ENCODE results near the gene GID8.
"Not testable (repeated sequence)": the region's sequence is repeated elsewhere in the genome, so short reads cannot be mapped to it uniquely, and the experiment has no call there.

Gene GID8

GRCh38 chr20:62959998-62960436 lies 22.1 kb downstream of the GID8 start:
- DNase-seq, result no peak

DNA sequence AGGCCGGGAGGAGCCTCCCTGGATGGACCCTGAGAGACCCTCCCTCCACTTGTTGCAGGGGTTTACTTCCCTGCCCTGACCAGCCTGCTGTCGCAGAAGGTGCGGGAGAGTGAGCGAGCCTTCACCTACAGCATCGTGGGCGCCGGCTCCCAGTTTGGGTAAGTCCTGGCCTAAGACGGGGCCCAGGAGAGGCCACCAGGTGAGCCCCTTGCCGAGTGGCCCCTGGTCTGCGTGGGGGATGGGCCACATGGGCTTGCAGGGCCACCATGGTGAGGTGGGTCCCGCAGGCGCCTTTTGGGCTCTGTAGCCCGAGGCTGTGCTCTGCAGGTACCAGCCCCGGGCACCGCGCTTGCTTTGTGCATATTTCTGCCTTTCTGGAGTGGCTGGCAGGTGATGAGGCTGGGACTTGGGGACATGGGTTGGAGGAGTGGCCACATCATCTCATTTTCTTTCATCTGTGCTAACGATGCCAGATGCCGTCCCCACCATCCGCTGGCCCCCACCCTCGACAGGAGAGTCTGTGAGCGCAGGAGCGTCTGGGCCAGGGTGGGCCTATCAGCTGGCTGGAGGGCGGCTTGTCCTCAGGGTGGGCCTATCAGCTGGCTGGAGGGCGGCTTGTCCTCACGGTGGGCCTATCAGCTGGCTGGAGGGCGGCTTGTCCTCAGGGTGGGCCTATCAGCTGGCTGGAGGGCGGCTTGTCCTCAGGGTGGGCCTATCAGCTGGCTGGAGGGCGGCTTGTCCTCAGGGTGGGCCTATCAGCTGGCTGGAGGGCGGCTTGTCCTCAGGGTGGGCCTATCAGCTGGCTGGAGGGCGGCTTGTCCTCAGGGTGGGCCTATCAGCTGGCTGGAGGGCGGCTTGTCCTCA lies 22.7 kb downstream of the GID8 start:
- DNase-seq, result not testable (repeated sequence)

- DNase-seq, result no peak
Measured at GRCh38 chr20:62961310-62961783, 23.4 kb downstream of the GID8 start.

DNA sequence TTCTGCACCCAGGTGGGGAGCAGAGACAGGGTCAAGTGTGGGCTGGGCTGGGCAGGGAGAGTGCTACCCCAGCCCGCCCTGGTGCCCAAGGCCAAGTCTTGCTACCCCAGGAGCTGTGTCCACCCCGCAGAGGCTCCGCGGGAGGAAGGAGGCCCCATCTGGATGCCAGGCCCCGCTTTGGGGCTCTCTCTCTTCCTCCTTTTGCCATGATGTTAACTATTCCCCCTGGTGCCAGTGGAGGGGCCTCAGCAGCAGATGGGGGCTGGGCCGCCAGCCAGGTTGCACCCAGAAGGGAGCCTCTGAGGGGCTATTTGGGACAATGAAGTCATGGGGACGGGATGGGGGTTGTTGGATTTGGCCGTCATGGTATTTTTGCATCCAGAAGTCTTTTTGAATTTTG lies 23.9 kb downstream of the GID8 start:
- no peak for DNase-seq

DNA sequence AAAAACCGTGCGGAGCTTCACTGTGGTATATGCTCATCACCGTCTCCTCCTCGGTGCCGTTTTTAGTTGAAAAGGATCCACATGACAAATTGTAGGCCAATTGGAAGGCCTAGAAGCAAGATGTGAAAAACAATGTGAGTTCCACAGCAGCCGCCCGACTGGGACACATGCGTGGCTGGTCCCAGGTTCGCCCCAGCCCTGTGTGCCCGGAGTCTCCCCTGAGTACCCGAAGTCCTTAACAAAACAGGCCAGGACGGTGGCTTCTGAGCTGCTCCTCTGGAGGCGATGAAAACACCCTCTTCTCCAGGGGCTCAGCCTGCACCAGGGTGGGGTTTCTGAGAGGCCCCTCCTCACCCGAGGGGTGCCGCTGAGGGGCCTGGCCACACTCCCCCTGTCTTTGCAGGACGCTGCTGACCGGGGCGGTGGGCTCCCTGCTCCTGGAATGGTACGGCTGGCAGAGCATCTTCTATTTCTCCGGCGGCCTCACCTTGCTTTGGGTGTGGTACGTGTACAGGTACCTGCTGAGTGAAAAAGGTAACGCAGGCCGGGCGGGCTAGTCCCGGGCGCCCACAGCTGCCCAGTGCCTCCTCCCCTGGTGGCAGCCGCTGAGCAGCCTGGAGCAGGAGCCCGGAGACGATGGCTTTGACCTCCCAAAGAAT lies 24.4 kb downstream of the GID8 start:
- DNase-seq, result no peak

GRCh38 chr20:62962891-62963613 lies 25.1 kb downstream of the GID8 start:
- no peak for DNase-seq

DNA sequence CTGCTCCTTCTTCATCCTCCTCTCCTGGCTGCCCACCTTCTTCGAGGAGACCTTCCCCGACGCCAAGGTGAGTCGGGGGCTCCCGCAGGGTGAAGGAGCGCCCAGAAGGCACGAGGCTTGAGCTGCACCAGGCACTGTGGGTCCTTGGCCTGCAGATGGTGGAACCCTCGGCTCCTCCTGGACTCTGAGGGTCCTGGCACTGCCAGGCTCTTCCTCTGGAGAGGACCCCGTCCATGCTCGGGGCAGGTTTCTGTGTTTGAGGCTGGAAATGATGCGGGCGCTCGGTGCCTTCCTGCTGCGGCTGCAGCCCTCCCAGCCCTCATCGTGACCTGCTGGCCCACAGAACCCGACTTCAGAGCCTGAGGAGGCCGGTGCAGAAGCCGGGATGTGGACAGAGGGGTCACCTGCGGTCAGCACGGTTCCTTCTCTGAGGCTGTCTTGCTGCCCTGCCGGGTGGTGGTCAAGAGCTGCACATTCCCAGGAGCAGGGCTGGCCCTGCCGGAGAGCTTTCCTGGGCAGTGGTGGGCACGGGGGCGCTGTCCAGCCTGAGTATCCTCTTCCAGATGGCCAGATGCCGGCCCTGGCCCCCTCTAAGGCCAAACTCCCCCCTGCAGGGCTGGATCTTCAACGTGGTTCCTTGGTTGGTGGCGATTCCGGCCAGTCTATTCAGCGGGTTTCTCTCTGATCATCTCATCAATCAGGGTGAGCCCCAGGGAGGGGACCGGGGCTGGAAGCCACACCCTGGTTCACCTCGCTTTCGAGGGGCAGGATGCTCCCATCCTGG lies 25.9 kb downstream of the GID8 start:
- no peak for DNase-seq

DNA sequence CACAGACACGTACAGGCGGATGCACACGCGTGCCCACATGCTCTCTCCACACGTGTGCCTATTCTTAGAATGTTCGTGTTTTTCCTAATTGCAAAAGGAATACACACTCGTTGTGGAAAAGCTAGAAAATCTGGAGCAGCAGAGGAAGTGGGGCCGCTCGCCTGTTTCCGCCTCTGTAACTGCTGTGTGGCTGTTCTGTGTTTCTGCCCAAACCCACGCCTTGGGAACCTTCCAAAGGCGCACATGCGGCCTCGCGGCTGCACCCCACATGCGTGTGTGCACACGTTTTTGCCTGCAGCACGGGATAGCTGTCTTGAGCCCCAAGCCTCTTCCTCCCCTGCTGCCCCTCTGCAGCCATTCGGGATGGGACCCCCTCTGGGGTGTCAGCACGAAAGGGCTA lies 26.8 kb downstream of the GID8 start:
- no peak for DNase-seq

- DNase-seq, result no peak
Measured at GRCh38 chr20:62965363-62965771, 27.4 kb downstream of the GID8 start.

- no peak for DNase-seq
Measured at GRCh38 chr20:62966212-62967148, 28.5 kb downstream of the GID8 start.

- no peak for DNase-seq
Measured at GRCh38 chr20:62967149-62967501, 29.2 kb downstream of the GID8 start.

GRCh38 chr20:62967628-62968351 lies 29.8 kb downstream of the GID8 start:
- DNase-seq, result no peak

GRCh38 chr20:62968378-62969178 lies 30.6 kb downstream of the GID8 start:
- DNase-seq, result no peak

DNA sequence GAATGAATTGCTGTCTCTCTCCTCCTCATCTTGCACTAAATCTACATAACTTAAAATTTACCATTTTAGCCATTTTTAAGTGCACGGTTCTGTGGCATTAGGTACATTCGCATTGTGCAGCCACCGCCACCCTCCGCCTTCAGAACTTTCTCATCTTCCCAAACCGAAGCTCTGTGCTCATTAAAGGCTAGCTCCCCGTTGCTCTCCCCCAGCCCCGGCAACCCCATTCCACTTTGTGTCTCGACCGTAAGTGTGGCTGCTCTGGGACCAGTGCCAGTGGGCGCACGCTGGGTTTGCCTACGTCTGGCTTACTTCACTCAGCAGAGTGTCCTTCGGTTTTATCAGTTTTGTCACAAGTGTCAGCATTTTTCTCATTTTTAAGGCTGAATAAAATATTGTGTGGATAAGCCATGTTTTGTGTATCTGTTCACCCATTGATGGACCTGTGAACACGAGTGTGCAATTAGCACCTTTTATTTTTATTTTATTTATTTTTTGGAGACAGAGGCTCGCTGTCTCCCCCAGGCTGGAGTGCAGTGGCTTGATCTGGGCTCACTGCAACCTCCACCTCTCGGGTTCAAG lies 31.3 kb downstream of the GID8 start:
- DNase-seq, result no peak

GRCh38 chr20:62969939-62970306 lies 32.0 kb downstream of the GID8 start:
- no peak for DNase-seq

GRCh38 chr20:62970307-62971210 lies 32.6 kb downstream of the GID8 start:
- no peak for DNase-seq

DNA sequence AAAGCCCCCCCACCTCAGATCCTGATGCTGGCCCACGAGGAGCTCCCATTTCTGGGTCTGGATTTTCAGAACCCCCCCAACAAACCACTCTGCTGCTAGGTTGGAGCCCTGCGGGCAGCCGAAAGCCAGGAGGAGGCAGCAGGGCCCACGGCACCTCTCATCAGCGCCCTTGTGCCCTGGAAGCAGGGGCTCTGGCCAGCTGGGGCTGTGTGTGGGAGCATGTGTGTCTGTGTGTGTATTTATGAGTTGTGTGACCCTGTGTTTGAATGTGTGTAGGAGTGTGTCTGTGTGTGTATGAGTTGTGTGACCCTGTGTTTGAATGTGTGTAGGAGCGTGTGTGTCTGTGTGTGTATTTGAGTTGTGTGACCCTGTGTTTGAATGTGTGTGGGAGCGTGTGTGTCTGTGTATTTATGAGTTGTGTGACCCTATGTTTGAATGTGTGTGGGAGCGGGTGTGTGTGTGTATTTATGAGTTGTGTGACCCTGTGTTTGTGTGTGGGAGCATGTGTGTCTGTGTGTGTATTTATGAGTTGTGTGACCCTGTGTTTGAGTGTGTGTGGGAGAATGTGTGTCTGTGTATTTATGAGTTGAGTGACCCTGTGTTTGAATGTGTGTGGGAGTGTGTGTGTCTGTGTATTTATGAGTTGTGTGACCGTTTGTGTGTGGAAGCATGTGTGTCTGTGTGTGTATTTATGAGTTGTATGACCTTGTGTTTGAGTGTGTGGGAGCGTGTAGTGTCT lies 33.4 kb downstream of the GID8 start:
- no peak for DNase-seq

All from CD4-positive, alpha-beta T cell treated with Interferon alpha-2 for 1 hour (primary cell).